PFSK-1 (cell line): ENCODE data around the gene TMEM238L.

ENCODE experiments used
- REST ChIP-seq, 2 experiments: IDR thresholded peaks; 2 replicates each; pipeline versions ENCODE4 v1.6.1 to v1.8.0; 2011 to 2012; ENCODE audit warnings: low read depth in 2 of 2, low read length in 2 of 2, control low read depth in 1 of 2, inconsistent platforms in 1 of 2, mild to moderate bottlenecking in 1 of 2, moderate library complexity in 1 of 2; ENCODE audit not compliant: insufficient read depth in 1 of 2
- SIN3A ChIP-seq: IDR thresholded peaks from 2 replicates; pipeline ENCODE4 v1.6.1; 2012; ENCODE audit warnings: mild to moderate bottlenecking, low read length, moderate library complexity, borderline replicate concordance; ENCODE audit not compliant: insufficient read depth

GRCh38 chr17:10793256-10793655, 10.6 kb downstream of the TMEM238L start:
- TF ChIP-seq REST (IDR thresholded peaks at IDR 0.05; ENCODE audit: insufficient read depth in 1 of 2, low read depth in 2 of 2, low read length in 2 of 2), result no peak
- no peak for TF ChIP-seq SIN3A
